Astrocyte (in vitro differentiated cells and primary cell): Measurements from ENCODE around the gene C11orf91.
"Not testable (repeated sequence)": the region's sequence is repeated elsewhere in the genome, so short reads cannot be mapped to it uniquely, and the experiment has no call there.

Source experiments
- CTCF ChIP-seq: IDR thresholded peaks from 2 replicates; pipeline ENCODE4 v1.5.1; 2011; ENCODE audit warnings: low read depth, mild to moderate bottlenecking, inconsistent platforms, low read length, moderate library complexity; ENCODE audit not compliant: insufficient read depth
- EZH2 ChIP-seq: IDR thresholded peaks from 2 replicates; pipeline ENCODE4 v1.6.1; 2012; ENCODE audit warnings: mild to moderate bottlenecking, low read length, inconsistent platforms; ENCODE audit not compliant: insufficient read depth

GRCh38 chr11:33661526-33661925 lies 39.1 kb downstream of the C11orf91 start:
- not testable (repeated sequence) for TF ChIP-seq CTCF, EZH2
